Right lobe of liver (tissue), 4 donors: Measurements from ENCODE around the gene RBKS.

ENCODE experiments used
- CTCF ChIP-seq, 4 donors: fragments of 200-600 bp in 3 of 4; fragments of 450-650 bp in 1 of 4; IDR thresholded peaks; one replicate each; pipeline versions ENCODE4 v1.5.1 to v1.8.0; 2016 to 2022; ENCODE audit warnings: antibody characterized with exemption in 4 of 4, mild to moderate bottlenecking in 2 of 4
- POLR2A ChIP-seq: fragments of 450-650 bp; IDR thresholded peaks from one replicate; pipeline ENCODE4 v1.6.1; 2017; ENCODE audit warnings: antibody characterized with exemption, mild to moderate bottlenecking
- donor health status: DM: no; HTN: no; CAD: no.
- donor health status: DM: no; HTN: no; CAD: no.
- donor health status: DM: no; HTN: yes; CAD: no.

- TF ChIP-seq CTCF (IDR thresholded peaks at IDR 0.05) (no peak), POLR2A (no peak)
These were observed 24.6 kb upstream of the RBKS start for GRCh38 chr2:27914805-27915175.
